CD4-positive, CD25-positive, alpha-beta regulatory T cell (primary cell): ENCODE data around the gene CHMP1A. TPM values are rescaled to one million over a fixed set of nuclear protein-coding genes. Genes with fewer than 3 reads are reported as not detected.
"Not testable (repeated sequence)": the region's sequence is repeated elsewhere in the genome, so short reads cannot be mapped to it uniquely, and the experiment has no call there.

Experiments used
- ATAC-seq, 2 donors: fragments of 150-1000 bp; cut with Tn5 transposase; one replicate each; pipeline ENCODE4 v1.10.0; 2021; ENCODE audit warnings: low read depth in 2 of 2, moderate number of reproducible peaks in 2 of 2, moderate library complexity in 1 of 2
- DNase-seq, 3 donors: peaks; one replicate each; pipeline versions ENCODE4 v3.0.0 to v3.0.0-alpha.2; 2012 to 2022; ENCODE audit warnings: mixed read lengths in 1 of 3
- H3K27ac ChIP-seq: one replicate; pipeline ENCODE4 v1.7.0; 2013; ENCODE audit warnings: mild to moderate bottlenecking, low read length; ENCODE audit not compliant: insufficient read depth, poor library complexity, severe bottlenecking
- H3K27me3 ChIP-seq: one replicate; pipeline ENCODE4 v1.7.0; 2013; ENCODE audit warnings: low read length; ENCODE audit not compliant: control insufficient read depth, insufficient read depth
- H3K36me3 ChIP-seq: one replicate; pipeline ENCODE4 v1.7.0; 2013; ENCODE audit warnings: mild to moderate bottlenecking, low read length, moderate library complexity; ENCODE audit not compliant: control insufficient read depth, insufficient read depth
- H3K4me1 ChIP-seq: 2 replicates; pipeline ENCODE4 v1.7.0; 2013; ENCODE audit warnings: mild to moderate bottlenecking, low read length; ENCODE audit not compliant: insufficient read depth, control insufficient read depth, poor library complexity, severe bottlenecking
- H3K4me3 ChIP-seq: one replicate; pipeline ENCODE4 v1.7.0; 2013; ENCODE audit warnings: low read depth, mild to moderate bottlenecking, low read length, moderate library complexity
- H3K9me3 ChIP-seq, 2 experiments: 1 replicate in 1 of 2; 2 replicates in 1 of 2; pipeline ENCODE4 v1.7.0; 2013; ENCODE audit warnings: low read length in 2 of 2, mild to moderate bottlenecking in 1 of 2, moderate library complexity in 1 of 2; ENCODE audit not compliant: control insufficient read depth in 2 of 2
- H3K27ac Mint-ChIP-seq, 3 donors: one replicate each; pipeline ENCODE4 v1.8.0; 2020 to 2022; ENCODE audit warnings: mild to moderate bottlenecking in 3 of 3, mixed read lengths in 3 of 3, moderate library complexity in 2 of 3
- H3K27me3 Mint-ChIP-seq: one replicate; pipeline ENCODE4 v1.8.0; 2022; ENCODE audit warnings: mild to moderate bottlenecking, mixed read lengths
- H3K36me3 Mint-ChIP-seq: one replicate; pipeline ENCODE4 v1.8.0; 2020; ENCODE audit warnings: mixed read lengths
- H3K4me1 Mint-ChIP-seq, 4 donors: one replicate each; pipeline ENCODE4 v1.8.0; 2020 to 2022; ENCODE audit warnings: mixed read lengths in 4 of 4, mild to moderate bottlenecking in 1 of 4
- H3K4me3 Mint-ChIP-seq, 4 donors: one replicate each; pipeline ENCODE4 v1.8.0; 2020 to 2022; ENCODE audit warnings: mild to moderate bottlenecking in 4 of 4, mixed read lengths in 4 of 4, moderate library complexity in 3 of 4
- H3K9me3 Mint-ChIP-seq, 7 donors: one replicate each; pipeline ENCODE4 v1.8.0; 2020 to 2022; ENCODE audit warnings: mixed read lengths in 7 of 7, mild to moderate bottlenecking in 3 of 7, moderate library complexity in 2 of 7
- polyA plus RNA-seq, 4 donors: library from polyadenylated mRNA; unstranded; fragments of 300-500 nt; fragmentation: Illumina TruSeq; gene quantifications; one replicate each; pipeline ENCODE4 v1.2.3, GENCODE V29; 2021
- total RNA-seq: library from RNA; stranded (reverse); gene quantifications from one replicate; pipeline ENCODE4 v1.2.3, GENCODE V29; 2022

Gene CHMP1A
- total and polyA plus RNA-seq, 5 donors from 2014 or later, result 77.5 to 111 (median 89.2) TPM

DNA sequence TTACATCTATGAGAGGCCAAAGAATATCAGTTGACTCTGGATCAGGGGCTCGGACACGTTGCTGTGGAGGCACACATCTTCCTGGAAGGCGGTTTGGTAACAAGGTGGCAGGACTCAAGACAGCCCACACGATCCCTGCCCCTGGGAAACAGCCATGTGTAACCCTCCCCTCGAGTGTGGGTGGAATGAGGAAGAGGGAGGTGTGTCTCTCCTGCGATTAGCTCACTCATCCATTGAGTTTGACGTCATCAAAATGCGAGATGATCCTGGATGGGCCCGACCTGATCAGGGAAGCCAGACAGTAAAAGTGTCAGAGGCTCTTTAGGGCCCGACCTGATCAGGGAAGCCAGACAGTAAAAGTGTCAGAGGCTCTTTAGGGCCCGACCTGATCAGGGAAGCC, 6.7 kb upstream of the CHMP1A start:
- Mint-ChIP-seq H3K36me3 (peaks cover 21% of the 10 kb centered on the region), H3K4me1 (peaks cover 3 to 13% (median 7%) of the 10 kb centered on the region in 4 donors)
- DNase-seq, H3K4me1 ChIP-seq, H3K4me3 ChIP-seq, H3K27me3 Mint-ChIP-seq, ATAC-seq, H3K9me3 ChIP-seq, H3K36me3 ChIP-seq, H3K27ac Mint-ChIP-seq, H3K4me3 Mint-ChIP-seq, H3K9me3 Mint-ChIP-seq, H3K27ac ChIP-seq, H3K27me3 ChIP-seq: not testable (repeated sequence)

DNA sequence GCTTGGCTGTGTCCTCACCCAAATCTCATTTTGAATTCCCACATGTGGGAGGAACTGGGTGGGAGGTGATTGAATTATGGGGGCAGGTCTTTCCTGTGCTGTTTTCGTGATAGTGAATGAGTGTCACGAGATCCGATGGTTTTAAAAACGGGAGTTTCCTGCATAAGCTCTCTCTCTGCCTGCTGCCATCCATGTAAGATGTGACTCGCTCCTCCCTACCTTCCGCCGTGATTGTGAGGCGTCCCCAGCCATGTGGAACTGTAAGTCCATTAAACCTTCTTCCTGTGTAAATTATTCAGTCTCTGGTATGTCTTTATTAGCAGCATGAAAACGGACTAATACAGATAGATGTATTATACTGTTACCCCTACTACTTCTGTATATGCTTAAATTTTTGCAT, 3.7 kb upstream of the CHMP1A start:
- Histone ChIP-seq H3K4me3 (no peak overlapping the region), H3K9me3 (no peaks in the 10 kb centered on the region), H3K27ac (no peak overlapping the region), H3K36me3 (peaks cover 4% of the 10 kb centered on the region), H3K27me3 (no peaks in the 10 kb centered on the region), H3K4me1 (peaks cover 22% of the 10 kb centered on the region)
- H3K27ac Mint-ChIP-seq, result no peak overlapping the region
- H3K36me3 Mint-ChIP-seq, result peaks cover 21% of the 10 kb centered on the region
- peak overlapping the region; percentile 17 to 85 (median 49) for H3K4me3 Mint-ChIP-seq
- no peaks in the 10 kb centered on the region for H3K9me3 Mint-ChIP-seq
- no peak for DNase-seq
- ATAC-seq, result no peak
- H3K27me3 Mint-ChIP-seq, result no peaks in the 10 kb centered on the region
- peaks cover 8 to 21% (median 11%) of the 10 kb centered on the region in 4 donors for H3K4me1 Mint-ChIP-seq

DNA sequence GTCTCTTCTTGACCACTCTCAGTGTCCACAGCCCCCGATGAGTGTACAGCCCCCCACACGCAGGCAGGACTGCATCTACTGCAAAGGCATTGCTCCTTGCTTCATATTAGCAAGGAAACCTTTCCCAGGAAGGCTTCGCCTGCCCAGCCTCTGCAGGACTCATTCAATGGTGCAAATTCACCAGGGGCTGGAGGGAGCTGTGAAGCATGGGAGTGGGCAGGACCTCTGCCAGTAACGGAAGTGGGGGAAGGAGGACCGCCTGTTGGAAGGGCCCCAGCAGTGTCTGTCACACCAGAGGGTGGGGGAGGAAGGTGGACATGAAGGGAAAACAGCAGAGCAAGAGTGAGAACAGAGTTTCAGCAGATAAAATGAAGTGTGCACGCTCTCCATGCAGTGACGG, 2.6 kb upstream of the CHMP1A start:
- H3K9me3 ChIP-seq, result no peaks in the 10 kb centered on the region
- Mint-ChIP-seq H3K27me3 (no peaks in the 10 kb centered on the region), H3K27ac (no peak overlapping the region), H3K4me1 (peaks cover 8 to 32% (median 12%) of the 10 kb centered on the region in 4 donors), H3K36me3 (peaks cover 21% of the 10 kb centered on the region), H3K9me3 (no peaks in the 10 kb centered on the region), H3K4me3 (peak overlapping the region in 2 of 4 donors; percentile 48 to 75)
- H3K27me3 ChIP-seq, result no peaks in the 10 kb centered on the region
- no peak for ATAC-seq
- H3K4me3 ChIP-seq, result no peak overlapping the region
- no peak for DNase-seq
- peaks cover 23% of the 10 kb centered on the region for H3K4me1 ChIP-seq
- H3K36me3 ChIP-seq, result peaks cover 4% of the 10 kb centered on the region
- H3K27ac ChIP-seq, result no peak overlapping the region

DNA sequence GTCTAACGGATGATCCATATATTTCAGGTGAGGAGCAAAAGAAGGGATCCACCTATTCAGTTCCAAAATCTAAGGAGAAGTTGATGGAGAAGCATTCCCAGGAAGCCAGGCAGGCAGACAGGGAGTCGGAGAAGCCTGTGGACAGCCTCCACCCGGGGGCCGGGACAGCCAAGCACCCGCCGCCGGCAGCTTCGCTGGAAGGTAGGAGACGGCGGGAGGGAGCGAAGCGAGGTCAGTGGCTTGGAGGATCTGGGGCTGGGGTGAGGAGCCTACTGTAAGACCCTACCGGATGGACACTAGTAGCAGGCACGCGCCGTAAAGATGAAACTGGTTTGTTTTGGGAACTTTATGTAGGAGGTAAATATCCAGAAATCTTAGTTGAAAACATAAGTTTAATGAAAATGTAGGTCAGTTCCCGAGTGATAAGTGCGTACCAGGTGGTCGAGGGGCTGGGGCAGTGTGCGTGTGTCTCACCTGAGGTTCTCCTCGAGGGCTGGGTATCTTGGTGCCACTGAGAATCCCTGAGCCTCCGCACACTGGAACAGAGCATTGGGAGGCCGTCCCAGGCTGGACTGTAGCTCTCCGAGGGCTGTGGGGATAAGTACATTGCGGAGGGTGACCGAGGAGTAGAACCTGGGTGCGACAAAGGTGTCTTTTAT, 842 bp upstream of the CHMP1A start:
- ATAC-seq (no peak), DNase-seq (no peak)
- Mint-ChIP-seq H3K36me3 (peaks cover 12% of the 10 kb centered on the region), H3K27me3 (no peaks in the 10 kb centered on the region), H3K27ac (peak overlapping the region; percentile 48 to 92 (median 87)), H3K4me1 (peaks cover 8 to 43% (median 15%) of the 10 kb centered on the region in 4 donors), H3K4me3 (peak overlapping the region; percentile 84 to 91 (median 88)), H3K9me3 (no peaks in the 10 kb centered on the region)
- Histone ChIP-seq H3K9me3 (no peaks in the 10 kb centered on the region), H3K4me1 (peaks cover 23% of the 10 kb centered on the region), H3K27ac (peak overlapping the region; percentile 80), H3K4me3 (peak overlapping the region; percentile 89), H3K36me3 (peaks cover 10% of the 10 kb centered on the region), H3K27me3 (no peaks in the 10 kb centered on the region)

DNA sequence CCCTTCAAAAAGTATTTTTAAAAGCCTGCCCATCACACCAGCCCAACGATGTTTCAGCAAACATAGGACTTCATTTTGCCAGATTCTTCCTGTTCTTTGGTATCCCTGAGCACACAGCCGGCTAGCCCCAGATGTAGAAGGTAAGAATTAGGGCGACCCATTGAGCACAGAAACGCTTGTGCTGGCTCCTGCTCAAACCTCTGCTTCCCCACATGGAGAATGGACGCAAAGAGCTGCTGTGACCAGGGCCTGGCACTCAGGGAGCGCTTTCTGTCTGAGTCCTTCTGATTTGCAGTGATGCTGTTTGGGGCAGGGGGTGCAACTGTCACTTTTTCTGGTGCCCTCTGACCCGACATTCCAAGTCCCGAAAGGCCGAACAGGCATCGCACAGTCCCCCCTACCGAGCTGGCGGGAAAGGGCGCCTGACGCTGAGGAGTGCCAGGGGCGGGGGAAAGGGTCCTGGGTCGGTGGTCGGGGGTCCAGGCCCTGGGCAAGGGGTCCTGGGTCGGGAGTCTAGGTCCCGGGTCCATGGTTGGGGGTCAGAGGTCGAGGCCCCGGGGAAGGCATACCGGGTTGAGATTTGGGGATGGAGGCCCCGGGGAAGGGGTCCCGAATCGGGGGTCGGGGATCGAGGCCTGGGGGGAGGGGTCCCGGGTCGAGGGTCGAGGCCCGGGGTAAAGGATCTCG, 930 bp downstream of the CHMP1A start:
- no peaks in the 10 kb centered on the region for H3K27me3 ChIP-seq
- H3K27ac ChIP-seq, result peak overlapping the region; percentile 80
- ATAC-seq, result no peak
- Mint-ChIP-seq H3K4me1 (peaks cover 8 to 43% (median 15%) of the 10 kb centered on the region in 4 donors), H3K27me3 (no peaks in the 10 kb centered on the region), H3K4me3 (peak overlapping the region; percentile 83 to 89 (median 84)), H3K36me3 (peaks cover 9% of the 10 kb centered on the region), H3K27ac (peak overlapping the region; percentile 32 to 75 (median 73)), H3K9me3 (no peaks in the 10 kb centered on the region)
- peaks cover 23% of the 10 kb centered on the region for H3K4me1 ChIP-seq
- H3K4me3 ChIP-seq, result peak overlapping the region; percentile 11
- H3K9me3 ChIP-seq, result no peaks in the 10 kb centered on the region
- DNase-seq, result no peak
- peaks cover 16% of the 10 kb centered on the region for H3K36me3 ChIP-seq

DNA sequence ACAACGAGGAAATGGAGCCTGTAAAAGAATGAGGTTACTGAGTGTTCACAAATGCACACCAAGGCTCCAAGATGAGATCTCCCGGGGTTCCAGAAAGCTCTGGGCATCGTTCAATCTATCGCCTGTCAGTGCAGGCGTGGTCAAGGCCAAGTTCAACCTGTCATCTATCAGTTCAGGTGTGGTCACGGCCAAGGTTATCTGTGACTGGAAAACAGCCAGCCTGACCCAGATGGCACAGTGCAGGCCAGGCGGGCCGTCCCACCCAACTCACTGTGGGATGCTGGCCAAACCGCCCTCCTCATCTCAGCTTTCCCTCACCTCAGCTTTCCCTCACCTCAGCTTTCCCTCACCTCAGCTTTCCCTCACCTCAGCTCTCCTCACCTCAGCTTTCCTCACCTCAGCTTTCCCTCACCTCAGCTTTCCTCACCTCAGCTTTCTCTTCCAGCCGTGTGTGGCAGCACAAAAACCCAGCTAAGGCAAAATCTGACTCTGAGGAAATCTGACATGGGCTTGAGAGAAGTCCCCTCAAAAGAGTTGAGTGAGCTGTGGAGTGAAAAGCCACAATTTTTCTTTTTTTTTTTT, 2.4 kb downstream of the CHMP1A start:
- Histone ChIP-seq H3K36me3 (peaks cover 21% of the 10 kb centered on the region), H3K9me3 (no peaks in the 10 kb centered on the region), H3K27ac (no peak overlapping the region), H3K4me1 (peaks cover 23% of the 10 kb centered on the region), H3K27me3 (no peaks in the 10 kb centered on the region), H3K4me3 (no peak overlapping the region)
- peak overlapping the region; percentile 61 to 89 (median 84) for H3K4me3 Mint-ChIP-seq
- ATAC-seq, result no peak
- no peak for DNase-seq
- H3K9me3 Mint-ChIP-seq, result no peaks in the 10 kb centered on the region
- H3K27ac Mint-ChIP-seq, result peak overlapping the region in 2 of 3 donors; percentile 38 to 75
- peaks cover 0 to 40% (median 16%) of the 10 kb centered on the region in 4 donors for H3K4me1 Mint-ChIP-seq
- no peaks in the 10 kb centered on the region for H3K27me3 Mint-ChIP-seq
- H3K36me3 Mint-ChIP-seq, result no peaks in the 10 kb centered on the region

DNA sequence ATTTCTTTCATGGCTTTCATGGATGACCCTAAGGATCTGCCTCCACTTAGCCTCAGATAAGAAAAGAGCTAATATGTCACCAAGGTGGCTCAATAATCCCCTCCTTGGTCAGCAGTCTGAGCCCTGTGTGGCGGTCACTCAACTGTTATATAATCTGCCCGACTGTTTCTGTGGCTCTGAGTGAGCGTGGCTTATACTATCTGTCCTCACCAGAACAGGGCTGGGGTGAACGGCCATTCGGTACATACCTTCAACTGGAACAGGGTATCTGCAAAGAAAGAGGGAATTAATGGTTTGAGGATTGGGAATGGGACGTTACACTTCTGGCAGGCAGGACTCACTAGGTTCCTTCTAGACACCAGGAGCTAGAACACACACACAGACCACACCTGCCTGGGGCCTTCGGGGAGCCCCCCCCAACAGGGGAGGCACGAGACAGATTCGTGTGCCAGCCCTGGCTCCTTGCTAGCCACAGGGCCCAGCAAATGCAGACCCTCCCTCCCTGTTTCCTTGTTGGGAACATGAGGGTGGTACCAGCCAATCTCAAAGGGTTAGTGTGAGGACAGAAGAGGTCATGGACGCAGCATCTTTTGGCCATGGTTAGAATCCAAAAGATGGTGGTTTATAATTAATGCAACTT, 3.7 kb downstream of the CHMP1A start:
- H3K36me3 Mint-ChIP-seq, result peaks cover 5% of the 10 kb centered on the region
- peak overlapping the region; percentile 45 to 69 (median 63) for H3K4me3 Mint-ChIP-seq
- ATAC-seq (no peak), DNase-seq (no peak)
- Histone ChIP-seq H3K4me1 (peaks cover 21% of the 10 kb centered on the region), H3K27me3 (no peaks in the 10 kb centered on the region), H3K27ac (no peak overlapping the region), H3K36me3 (peaks cover 26% of the 10 kb centered on the region), H3K9me3 (no peaks in the 10 kb centered on the region), H3K4me3 (no peak overlapping the region)
- no peaks in the 10 kb centered on the region for H3K27me3 Mint-ChIP-seq
- H3K4me1 Mint-ChIP-seq, result peaks cover 0 to 35% (median 14%) of the 10 kb centered on the region in 4 donors
- H3K27ac Mint-ChIP-seq, result peak overlapping the region in 2 of 3 donors; percentile 17 to 80
- H3K9me3 Mint-ChIP-seq, result no peaks in the 10 kb centered on the region
